Activated CD4-positive, alpha-beta memory T cell treated with anti-CD3 and anti-CD28 coated beads for 36 hours (primary cell): Measurements from ENCODE around the gene CSK. TPM values are rescaled to one million over a fixed set of nuclear protein-coding genes. Genes with fewer than 3 reads are reported as not detected.

ENCODE experiments used
- CTCF ChIA-PET: fragments of 350-600 bp; sonication (Branson Sonifier 250); formaldehyde crosslinking; loops from one replicate; lab custom pipeline; 2021; ENCODE audit warnings: antibody characterized with exemption, inconsistent platforms; lab: Charles Lee
- POLR2A ChIA-PET: fragments of 350-600 bp; sonication (Branson Sonifier 250); formaldehyde crosslinking; loops from one replicate; lab custom pipeline; 2021; ENCODE audit warnings: antibody characterized with exemption; lab: Charles Lee
- DNase-seq: peaks from one replicate; pipeline ENCODE4 v3.0.0-alpha.2; 2020
- H3K27ac Mint-ChIP-seq: one replicate; pipeline ENCODE4 v1.8.0; 2021; ENCODE audit warnings: mixed read lengths
- H3K27me3 Mint-ChIP-seq: one replicate; pipeline ENCODE4 v1.8.0; 2021; ENCODE audit warnings: mixed read lengths
- H3K36me3 Mint-ChIP-seq: one replicate; pipeline ENCODE4 v1.8.0; 2021; ENCODE audit warnings: mixed read lengths
- H3K4me1 Mint-ChIP-seq: one replicate; pipeline ENCODE4 v1.8.0; 2021; ENCODE audit warnings: low read depth, mixed read lengths
- H3K4me3 Mint-ChIP-seq: one replicate; pipeline ENCODE4 v1.8.0; 2021; ENCODE audit warnings: mild to moderate bottlenecking, mixed read lengths
- H3K9me3 Mint-ChIP-seq: one replicate; pipeline ENCODE4 v1.8.0; 2021; ENCODE audit warnings: mixed read lengths
- intact Hi-C: fragments of 100-400 bp; cut with micrococcal nuclease; formaldehyde crosslinking; loops from one replicate; pipeline ENCODE4 v1.15.1; 2023
- microRNA-seq: library from miRNA; unstranded; fragments of <30 nt; microRNA quantifications from one replicate; pipeline ENCODE4 v1.2.0, GENCODE V29; 2022; ENCODE audit warnings: borderline number of aligned reads, borderline microRNAs expressed, borderline replicate concordance
- total RNA-seq, 2 experiments: library from RNA; stranded (reverse); gene quantifications; one replicate each; pipeline ENCODE4 v1.2.3, GENCODE V29; 2021

CSK gene
- total RNA-seq, 2 experiments from 2014 or later, result 260 to 262 TPM

DNA sequence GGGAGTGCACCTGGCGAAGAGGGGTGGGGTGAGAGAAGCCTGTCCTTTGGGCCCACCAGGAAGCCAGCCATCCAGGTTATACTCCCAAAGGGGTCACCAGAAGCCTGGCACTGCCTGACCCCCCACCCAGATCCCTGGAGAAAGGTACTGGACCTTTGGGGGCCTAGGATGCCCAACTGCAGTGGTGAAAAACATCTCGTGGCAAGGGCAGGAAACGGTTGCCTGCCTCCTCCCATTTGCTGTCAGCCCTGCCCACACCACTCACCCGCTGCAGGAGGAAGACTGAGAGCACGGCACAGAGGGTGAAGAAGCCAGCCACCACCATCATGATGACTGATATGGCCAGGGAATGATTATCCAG is 63.3 kb downstream of the CSK start:
- intact Hi-C loops, result loop anchor here (1.0 kb wide), 2 partner anchors 25 to 61 kb away; partner anchors contain the start of gene FAM219B
- POLR2A ChIA-PET, result interaction anchor here (0.8 to 2.4 kb wide), 4 partner anchors 25 to 1212 kb away, joined by 3 to 9 read pairs (median 5); partner anchors contain the start of gene MPI

DNA sequence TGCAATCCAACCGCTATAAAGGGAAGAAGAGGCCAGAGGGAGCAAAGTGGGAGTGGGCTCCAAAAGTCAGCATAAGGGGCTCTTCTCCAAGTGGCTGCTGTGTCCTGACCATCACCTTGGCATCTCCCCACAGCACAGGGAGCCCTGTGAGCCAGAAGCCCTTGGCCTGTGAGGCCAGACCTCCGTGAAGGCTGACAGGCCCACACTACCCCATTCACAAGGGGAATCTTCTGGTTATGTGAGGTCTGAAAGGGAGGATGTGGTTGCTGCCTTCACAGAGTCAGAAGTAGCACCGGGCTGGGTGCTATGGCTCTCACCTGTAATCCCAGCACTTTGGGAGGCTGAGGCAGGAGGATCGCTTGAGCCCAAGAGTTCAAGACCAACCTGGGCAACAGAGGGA is 63.7 kb downstream of the CSK start:
- intact Hi-C loops, result loop anchor here (1.0 kb wide), 2 partner anchors 25 to 61 kb away; partner anchors contain the start of gene FAM219B
- H3K36me3 Mint-ChIP-seq, result peaks cover 32% of the 10 kb centered on the region
- ChIA-PET POLR2A (interaction anchor here (1.2 kb wide), 1 partner anchor 44 kb away, joined by 6 read pairs; the partner anchor contains the start of gene MPI), CTCF (interaction anchor here (0.6 to 5.3 kb wide), 5 partner anchors 26 to 209 kb away, joined by 3 to 41 read pairs (median 4); no protein-coding TSS in a partner anchor)
- peaks cover 44% of the 10 kb centered on the region for H3K4me1 Mint-ChIP-seq
- peak overlapping the region; percentile 93 for H3K27ac Mint-ChIP-seq
- H3K4me3 Mint-ChIP-seq, result peak overlapping the region; percentile 92
- H3K9me3 Mint-ChIP-seq, result no peaks in the 10 kb centered on the region
- H3K27me3 Mint-ChIP-seq, result no peaks in the 10 kb centered on the region
- peak; percentile 43 for DNase-seq

More for the DNA sequence above, 63.3 kb downstream of the CSK start:
- peak overlapping the region; percentile 92 for H3K4me3 Mint-ChIP-seq
- H3K36me3 Mint-ChIP-seq, result peaks cover 32% of the 10 kb centered on the region
- H3K27me3 Mint-ChIP-seq, result no peaks in the 10 kb centered on the region
- peak overlapping the region; percentile 93 for H3K27ac Mint-ChIP-seq
- no peaks in the 10 kb centered on the region for H3K9me3 Mint-ChIP-seq
- CTCF ChIA-PET, result interaction anchor here (0.6 to 5.3 kb wide), 9 partner anchors 25 to 208 kb away, joined by 3 to 41 read pairs (median 5); partner anchors contain the start of gene FAM219B
- H3K4me1 Mint-ChIP-seq, result peaks cover 44% of the 10 kb centered on the region
- DNase-seq, result peak; percentile 78

DNA sequence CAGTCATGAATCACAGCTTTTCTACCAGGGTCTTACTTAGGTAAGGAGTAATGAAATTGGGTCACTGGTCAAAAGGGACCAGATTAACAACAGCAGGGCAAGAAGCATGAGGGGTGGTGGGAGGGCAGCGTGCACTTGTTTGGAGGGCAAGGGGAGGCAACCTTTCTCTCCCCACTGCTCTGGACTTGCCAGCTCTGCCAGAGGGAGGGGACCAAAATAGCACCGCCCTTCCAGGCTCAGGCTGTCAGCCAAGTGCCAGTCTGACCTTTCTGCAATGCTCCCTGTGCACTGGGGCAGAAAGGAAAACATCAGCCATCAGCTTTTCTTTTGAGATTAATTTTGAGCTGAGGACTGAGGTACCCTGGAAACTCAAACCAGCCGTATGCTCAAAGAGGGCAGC is 65.6 kb downstream of the CSK start:
- Mint-ChIP-seq H3K27ac (peak overlapping the region; percentile 25), H3K4me3 (no peak overlapping the region), H3K36me3 (peaks cover 27% of the 10 kb centered on the region), H3K27me3 (no peaks in the 10 kb centered on the region), H3K4me1 (peaks cover 28% of the 10 kb centered on the region), H3K9me3 (no peaks in the 10 kb centered on the region)
- no peak for DNase-seq
- intact Hi-C loops, result no loop called here
- ChIA-PET POLR2A (interaction anchor here (0.7 kb wide), 1 partner anchor 26 kb away, joined by 3 read pairs; no protein-coding TSS in a partner anchor), CTCF (interaction anchor here (0.8 to 1.3 kb wide), 2 partner anchors 54 kb away, joined by 3 read pairs; no protein-coding TSS in a partner anchor)

DNA sequence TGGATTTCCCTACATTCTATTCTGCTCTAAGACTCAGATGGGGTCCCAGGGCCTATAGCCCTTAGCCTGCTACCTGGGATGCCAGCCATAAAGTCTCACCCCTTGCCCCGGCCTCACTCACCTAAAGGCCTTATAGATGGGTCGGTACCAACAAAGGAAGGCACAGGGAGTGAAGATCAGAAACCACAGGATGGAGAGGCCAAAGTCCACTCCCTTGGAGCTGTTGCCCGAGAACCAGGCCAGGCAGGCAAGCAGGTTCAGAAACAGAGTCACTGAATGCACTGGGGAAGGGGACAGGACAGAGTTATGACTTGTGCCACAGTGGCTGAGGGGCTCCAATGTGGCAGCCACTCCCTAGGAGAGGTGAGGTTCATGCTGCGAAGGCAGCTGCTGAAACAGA is 68.5 kb downstream of the CSK start:
- intact Hi-C loops, result no loop called here
- POLR2A ChIA-PET, result no interaction called here
- Mint-ChIP-seq H3K27ac (no peak overlapping the region), H3K36me3 (peaks cover 27% of the 10 kb centered on the region), H3K9me3 (no peaks in the 10 kb centered on the region), H3K4me1 (peaks cover 7% of the 10 kb centered on the region), H3K27me3 (no peaks in the 10 kb centered on the region), H3K4me3 (no peak overlapping the region)
- DNase-seq, result no peak
- CTCF ChIA-PET, result no interaction called here

- no peak overlapping the region for H3K4me3 Mint-ChIP-seq
- H3K36me3 Mint-ChIP-seq, result peaks cover 25% of the 10 kb centered on the region
- H3K27ac Mint-ChIP-seq, result no peak overlapping the region
- DNase-seq, result no peak
- peaks cover 3% of the 10 kb centered on the region for H3K4me1 Mint-ChIP-seq
- H3K9me3 Mint-ChIP-seq, result no peaks in the 10 kb centered on the region
- ChIA-PET POLR2A (no interaction called here), CTCF (no interaction called here)
- intact Hi-C loops, result no loop called here
- H3K27me3 Mint-ChIP-seq, result no peaks in the 10 kb centered on the region
Measured at GRCh38 chr15:74851960-74852359, 70.1 kb downstream of the CSK start.

Small RNA genes within 50 kb of the gene (microRNA-seq; reads per million reads assigned to microRNA genes)
- gene MIR4513 (not detected), gene MIR6882 (not detected)

Other genes starting within 250 kb of the CSK start
- gene ARID3B, start 240.9 kb upstream of the CSK start, total RNA-seq, result 10 to 100 TPM; 27.3 to 28.6 TPM
- 100 to 1,000 TPM; 118 to 124 TPM for gene CLK3, start 166.2 kb upstream of the CSK start, total RNA-seq
- gene EDC3, start 86.1 kb upstream of the CSK start, total RNA-seq, result 10 to 100 TPM; 36.8 to 39.9 TPM
- 1 to 10 TPM in 1 of 2 experiments, under 1 TPM in 1; 0.64 to 1.1 TPM for gene CYP1A1, start 56.6 kb upstream of the CSK start, total RNA-seq
- not detected for gene CYP1A2, start 33.2 kb upstream of the CSK start, total RNA-seq
- gene LMAN1L, start 30.8 kb downstream of the CSK start, total RNA-seq, result not detected
- gene CPLX3, start 44.5 kb downstream of the CSK start, total RNA-seq, result not detected
- 10 to 100 TPM; 51.4 to 57.6 TPM for gene ULK3, start 61.1 kb downstream of the CSK start, total RNA-seq
- gene SCAMP2, start 91.3 kb downstream of the CSK start, total RNA-seq, result 10 to 100 TPM; 77.6 to 79.5 TPM
- gene MPI, start 108.0 kb downstream of the CSK start, total RNA-seq, result 10 to 100 TPM; 56.4 to 60.0 TPM
- gene FAM219B, start 124.8 kb downstream of the CSK start, total RNA-seq, result 10 to 100 TPM; 63.0 to 70.1 TPM
- gene COX5A, start 156.0 kb downstream of the CSK start, total RNA-seq, result 100 to 1,000 TPM; 322 TPM
- gene RPP25, start 174.7 kb downstream of the CSK start, total RNA-seq, result 1 to 10 TPM; 3.8 TPM
- under 1 TPM; 0.19 to 0.33 TPM for gene SCAMP5, start 213.5 kb downstream of the CSK start, total RNA-seq
- gene PPCDC, start 241.5 kb downstream of the CSK start, total RNA-seq, result 10 to 100 TPM; 16.3 to 18.8 TPM